HG02884 (cell line): ENCODE measurements around the gene ISG20L2.
A peak's percentile ranks its signal among the peaks of the same experiment; 100 is the strongest.

Experiments
- ATAC-seq: cut with Tn5 transposase; IDR thresholded peaks from one replicate; pipeline ENCODE4 v1.9.1; 2021; ENCODE audit warnings: mild to moderate bottlenecking, moderate library complexity; ENCODE audit not compliant: unreplicated experiment

ISG20L2 gene

DNA sequence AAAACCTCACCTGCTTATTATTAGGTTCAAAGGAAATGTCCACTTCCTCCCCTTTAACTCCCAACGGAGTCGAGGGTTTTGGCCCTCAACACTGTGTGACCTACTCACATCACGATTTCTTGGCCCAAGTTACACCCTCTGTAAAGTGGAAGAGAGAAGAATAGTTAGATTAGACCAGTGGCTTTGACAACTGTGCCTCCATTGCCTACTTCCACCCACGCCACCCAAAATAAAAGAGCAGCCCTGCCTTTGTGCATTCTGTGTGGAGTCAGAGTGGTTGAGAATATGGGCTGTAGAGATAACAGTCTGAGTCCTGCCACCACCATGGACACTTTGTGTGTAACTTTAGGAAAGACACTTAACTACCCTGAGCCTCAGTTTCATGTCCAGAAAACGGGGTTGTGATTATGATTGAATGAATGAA lies 27.0 kb upstream of the ISG20L2 start:
- ATAC-seq: no peak

DNA sequence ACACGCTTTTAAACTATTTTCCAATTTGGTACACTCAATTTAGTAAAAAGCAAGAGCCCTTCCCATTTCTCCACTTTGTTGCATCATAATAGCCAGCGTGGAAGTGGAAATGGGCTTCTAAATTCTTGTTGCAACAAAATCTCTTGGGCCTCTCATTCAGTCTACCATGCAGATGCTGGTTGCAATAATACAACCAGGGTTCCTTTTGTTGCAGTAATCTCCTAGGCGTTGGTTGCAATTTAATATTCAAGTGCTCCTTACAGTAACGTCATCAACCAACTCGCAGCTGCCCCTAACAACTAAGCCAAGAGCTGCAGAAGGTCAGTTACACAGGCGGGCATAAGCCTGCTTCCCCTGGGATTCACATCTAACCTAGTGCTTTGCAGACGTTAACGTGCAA lies 25.7 kb upstream of the ISG20L2 start:
- no peak for ATAC-seq

DNA sequence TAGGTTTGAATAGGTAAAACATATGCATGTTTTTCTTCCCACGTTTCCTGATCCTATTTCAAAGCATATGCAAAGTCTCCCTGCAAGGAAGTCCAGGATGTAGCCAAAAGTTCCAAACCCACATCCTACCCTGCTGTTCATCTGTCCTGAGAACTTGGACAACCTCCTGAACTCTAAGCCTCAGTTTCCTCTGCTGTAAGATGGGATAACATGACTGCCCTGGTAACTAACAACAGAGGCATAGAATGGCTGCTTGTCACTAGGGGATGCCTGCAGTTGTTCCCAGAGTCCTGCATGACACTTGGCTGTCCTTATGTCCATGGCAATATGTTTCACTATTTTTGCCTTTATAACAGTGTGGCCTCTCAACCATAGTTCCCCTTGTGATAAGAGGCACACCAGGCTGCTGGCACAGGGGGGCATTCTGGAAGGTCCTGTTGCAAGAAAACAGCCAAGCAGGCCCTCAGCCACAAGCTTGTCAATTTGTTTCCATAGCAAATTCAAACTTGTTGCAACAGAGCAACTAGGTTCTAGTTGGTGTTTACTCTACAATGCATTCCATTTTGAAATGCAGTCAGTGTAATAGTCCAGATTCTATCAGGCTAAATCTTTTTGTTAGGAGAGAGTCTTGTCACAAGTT lies 24.4 kb upstream of the ISG20L2 start:
- ATAC-seq: no peak

DNA sequence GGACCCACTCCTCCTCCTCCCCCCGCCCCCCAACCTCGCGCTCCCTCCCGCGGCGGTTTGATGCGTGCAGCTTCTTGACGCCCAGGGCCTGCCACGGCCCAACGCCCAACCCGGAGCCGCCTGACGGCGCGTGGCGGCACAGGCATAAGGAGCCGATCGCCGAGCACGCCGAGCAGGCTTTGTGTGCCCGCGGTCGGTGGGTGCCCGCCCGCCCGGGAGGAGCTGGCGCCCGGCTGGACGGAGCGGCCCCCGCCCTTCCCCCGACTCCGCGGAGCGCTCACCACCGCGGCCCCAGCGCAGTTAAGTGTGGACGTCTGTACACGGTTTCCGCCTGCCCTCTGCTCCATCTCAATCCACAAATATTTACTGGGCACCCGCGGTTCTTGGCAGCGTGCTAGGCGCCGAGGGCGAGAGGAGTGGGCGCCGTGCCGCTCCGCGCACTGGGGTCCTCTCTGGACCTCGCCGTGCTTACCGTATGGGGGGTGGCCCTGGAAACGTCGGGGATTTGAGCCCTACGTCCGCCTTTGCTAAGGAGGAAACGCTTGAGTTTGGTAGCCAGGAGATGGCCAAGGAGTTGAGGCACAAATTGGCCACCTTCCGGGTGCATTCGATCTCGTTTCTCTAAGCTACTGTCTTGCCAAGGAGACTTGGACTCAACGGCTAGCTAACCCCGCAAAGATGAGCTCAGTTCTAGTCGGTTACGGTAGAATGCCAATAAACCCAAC lies 23.4 kb upstream of the ISG20L2 start:
- ATAC-seq: peak; percentile 42

DNA sequence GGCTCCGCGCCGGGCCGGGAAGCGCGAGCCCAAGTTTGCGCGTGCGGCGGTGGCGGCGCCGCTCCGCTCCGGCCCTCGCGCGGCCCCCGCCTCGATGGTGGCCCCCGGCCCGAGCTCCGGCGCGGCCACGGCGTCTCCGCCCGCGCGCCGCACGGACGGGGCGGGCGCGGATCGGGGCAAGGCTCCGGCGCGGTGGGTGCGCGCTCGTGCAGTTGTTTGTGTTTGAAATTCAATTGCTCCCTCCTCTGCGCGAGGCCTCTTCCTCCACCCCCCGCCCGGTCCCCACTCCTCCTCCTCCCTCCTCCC lies 22.8 kb upstream of the ISG20L2 start, which contains the start of gene HDGF:
Gene HDGF, minus strand, starts transcription at position 225 of the 306 bp plus-strand sequence. CDS start 246 bp downstream, outside the sequence.
- peak; percentile 30 for ATAC-seq

- peak; percentile 7 for ATAC-seq
Observed at GRCh38 chr1:156750711-156751450, 22.3 kb upstream of the ISG20L2 start.

DNA sequence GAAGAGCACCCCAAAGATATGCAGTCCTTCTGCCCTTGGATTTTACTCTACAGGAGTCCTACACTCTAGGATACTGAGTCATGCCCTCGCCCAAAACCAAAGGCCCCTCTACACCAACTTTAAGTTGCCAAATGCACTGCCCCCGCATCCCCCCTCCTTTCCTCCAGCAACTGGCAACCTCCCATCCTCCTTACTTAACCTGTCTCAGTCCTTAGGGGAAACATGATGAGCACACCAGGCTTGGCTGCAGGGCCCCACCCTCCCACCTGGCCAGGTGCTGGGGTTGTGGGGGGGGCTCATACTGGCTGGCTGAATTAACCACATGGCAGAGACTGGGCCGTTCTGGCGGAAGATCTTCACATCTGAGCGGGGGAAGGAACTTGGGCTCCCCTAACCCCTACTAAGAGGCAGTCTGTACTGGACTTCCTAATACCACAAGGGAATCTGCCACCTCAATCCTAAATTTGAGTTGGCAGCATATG lies 21.7 kb upstream of the ISG20L2 start:
- ATAC-seq: no peak

- no peak for ATAC-seq
Observed at GRCh38 chr1:156749419-156750118, 21.0 kb upstream of the ISG20L2 start.

DNA sequence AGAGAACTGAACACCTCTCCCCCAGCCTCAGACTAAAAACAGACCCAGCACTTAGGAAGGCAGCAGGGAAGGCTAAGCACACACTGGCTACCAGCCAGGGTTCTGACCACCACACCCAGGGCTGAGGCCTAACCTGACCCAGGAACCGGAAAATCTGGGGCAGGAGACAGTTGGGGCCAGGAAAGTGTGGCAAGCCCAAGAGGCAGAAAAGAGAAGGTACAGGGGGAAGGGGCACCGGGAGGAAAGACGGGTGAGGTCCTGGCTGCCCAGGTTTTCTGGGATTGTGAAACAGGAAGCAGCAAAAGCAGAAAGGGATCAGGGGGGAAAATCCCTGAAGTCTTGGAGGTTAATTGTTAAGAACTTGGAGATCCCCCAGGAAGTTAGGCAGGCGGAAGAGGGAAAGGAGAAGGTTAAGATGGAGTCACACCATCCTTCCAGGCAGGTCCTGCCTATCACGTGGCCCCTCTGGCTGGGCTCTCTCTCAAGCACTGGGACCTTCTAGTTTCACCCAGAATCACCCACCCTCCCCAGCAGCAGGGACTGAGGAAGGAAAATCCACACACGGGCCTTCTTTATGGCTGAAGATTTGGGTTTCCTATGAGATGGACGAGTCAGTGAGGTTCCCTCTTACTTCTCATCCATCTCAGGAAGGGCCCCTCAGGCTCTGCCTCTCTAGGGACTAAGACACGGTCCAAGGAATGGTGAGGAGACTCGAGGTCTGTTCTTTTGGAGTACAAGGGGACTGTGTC lies 20.3 kb upstream of the ISG20L2 start:
- no peak for ATAC-seq

DNA sequence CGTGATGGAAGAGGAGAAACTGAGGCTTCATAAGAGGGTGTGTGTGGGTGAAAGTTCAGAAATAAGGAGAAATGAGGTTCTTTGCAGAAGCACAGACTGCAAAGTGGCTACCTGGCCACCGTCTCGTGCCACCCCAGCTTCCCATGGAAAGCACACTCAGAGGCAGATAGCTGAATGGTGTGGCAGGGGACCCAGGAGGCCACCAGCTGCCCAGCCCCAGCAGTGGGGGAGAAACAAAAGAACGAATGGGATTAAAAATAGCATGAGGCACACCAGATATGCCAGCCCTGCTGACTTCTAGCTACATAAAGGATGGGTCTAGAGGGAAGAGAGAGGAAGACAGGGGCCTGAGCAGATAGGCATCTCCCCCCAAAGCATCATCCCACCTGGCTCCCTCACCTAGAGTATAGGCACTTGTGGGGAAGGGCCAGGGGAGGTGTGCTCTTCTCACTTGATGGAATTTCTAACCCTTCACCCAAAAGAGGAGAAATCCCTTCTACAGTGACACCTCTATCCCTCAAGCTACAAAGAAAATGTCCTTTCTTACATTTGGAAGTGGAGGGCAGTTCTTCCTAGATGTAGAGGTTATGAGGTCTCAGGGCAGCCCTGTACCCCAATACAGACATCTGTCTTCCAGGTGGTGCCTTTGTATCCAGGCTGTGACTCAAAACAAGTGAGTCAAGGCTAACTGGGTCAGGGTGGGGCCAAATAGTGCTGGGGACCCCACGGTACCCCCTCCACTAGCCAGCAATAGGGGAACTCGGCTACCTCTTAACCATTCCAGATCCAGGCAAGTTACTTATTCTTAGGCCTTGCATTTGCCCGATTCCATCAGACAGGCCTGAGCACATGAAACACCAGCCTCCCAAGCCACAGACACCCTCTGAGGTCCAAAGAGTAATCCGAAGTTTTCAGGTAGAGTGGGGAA lies 19.4 kb upstream of the ISG20L2 start:
- ATAC-seq: no peak

GRCh38 chr1:156746728-156747631 lies 18.4 kb upstream of the ISG20L2 start:
- ATAC-seq: no peak

DNA sequence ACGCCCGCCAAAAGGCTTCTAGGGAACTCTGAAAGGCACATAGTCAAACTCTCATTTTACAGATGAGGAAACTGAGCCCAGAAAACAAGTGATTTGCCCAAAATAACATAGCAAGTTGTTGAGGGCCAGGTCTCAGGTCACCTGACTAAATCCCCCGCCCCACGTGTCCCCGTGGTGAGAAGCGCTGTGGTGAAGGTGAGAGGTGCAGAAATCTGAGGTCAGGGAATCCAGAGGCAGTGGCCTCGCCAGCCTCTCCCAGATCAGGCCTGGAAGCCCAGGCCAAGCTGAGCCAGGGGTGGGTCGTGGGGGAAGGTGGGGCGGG lies 17.8 kb upstream of the ISG20L2 start:
- ATAC-seq: no peak

GRCh38 chr1:156745881-156746280 lies 17.3 kb upstream of the ISG20L2 start:
- no peak for ATAC-seq

GRCh38 chr1:156744786-156745419 lies 16.3 kb upstream of the ISG20L2 start:
- no peak for ATAC-seq

DNA sequence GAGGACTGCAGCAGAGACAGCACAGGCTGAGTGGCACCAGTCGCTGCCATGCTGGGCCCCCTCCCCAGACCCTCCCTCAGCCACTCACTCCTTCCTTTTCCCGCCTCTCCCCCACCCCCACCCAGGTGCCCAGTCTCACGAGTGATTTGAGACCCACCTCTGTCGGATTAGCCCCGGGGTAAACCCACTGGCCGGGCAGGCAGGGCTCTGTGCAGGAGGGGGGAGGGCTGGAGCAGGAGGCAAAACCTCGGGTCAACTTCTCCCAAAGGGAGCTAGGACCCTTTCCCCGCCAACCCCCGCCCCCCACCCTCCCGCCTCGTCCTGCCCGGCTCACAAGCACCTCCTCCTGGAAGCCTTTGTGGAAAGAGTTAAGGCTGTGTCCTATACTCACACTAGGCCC lies 15.8 kb upstream of the ISG20L2 start:
- no peak for ATAC-seq

DNA sequence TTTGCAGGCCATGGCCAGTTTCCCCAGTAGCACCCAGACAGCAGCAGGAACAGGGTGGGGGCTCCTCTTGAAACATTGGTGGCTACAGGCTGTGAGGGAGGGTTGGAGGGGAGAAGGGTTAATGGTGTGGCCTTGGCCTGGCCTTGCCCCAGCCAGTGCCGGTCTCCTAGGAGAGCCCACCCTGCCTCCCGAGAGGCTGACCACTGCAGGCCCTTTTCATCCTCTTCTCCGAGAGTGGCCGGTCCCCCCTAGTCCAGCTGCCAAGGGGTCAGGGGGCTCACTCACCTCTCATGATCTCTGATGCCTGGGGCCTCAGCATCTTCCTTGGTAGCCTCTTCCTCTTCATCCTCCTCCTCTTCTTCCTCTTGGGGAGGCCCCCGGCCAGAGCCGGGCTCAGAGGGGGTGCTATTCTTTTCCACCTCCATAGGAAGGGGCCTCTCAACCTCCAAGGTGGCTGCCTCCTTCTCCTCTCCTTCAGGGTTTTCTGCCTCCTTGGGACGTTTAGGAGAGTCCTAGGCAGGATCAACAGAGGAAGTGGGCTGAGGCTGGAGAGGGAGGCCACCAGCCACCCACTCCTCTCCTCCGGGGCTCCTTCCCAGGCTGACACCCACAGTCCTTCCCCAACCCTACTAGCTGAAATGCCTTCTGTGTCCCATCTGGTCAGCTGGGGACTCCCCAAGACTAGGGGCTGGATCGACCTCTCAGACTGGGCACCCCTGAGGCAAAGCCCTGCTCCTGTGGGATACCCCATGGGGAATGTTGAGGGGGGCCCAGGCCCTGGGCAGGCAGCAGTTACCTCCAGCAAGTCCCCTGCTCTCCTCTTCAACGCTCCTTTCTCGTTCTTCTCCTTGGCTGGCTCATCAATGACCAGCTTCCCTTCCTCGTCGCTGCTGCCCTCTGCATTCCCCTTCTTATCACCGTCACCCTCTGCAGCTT lies 15.1 kb upstream of the ISG20L2 start:
- no peak for ATAC-seq

DNA sequence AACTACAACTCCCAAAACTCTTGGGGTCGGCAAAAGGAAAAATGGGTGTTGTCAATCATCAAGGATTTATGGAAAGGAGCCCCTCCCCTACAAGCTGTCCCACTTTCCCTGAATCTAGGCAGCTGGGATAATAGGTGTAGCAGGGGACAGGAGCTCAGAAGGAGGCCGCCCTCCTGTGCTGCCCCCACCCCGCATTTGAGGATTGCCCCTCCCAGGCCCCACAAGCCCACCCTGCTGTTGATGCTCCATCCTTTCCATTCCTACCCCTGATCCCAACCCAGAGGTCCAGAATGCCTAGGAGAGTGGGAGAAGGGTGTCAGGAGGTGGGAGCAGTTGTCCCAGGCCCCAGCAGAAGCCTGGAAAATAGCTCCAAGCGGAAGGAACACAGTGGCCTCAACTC lies 14.2 kb upstream of the ISG20L2 start:
- no peak for ATAC-seq
